Measurements from ENCODE around the gene KLHL3.

DNA sequence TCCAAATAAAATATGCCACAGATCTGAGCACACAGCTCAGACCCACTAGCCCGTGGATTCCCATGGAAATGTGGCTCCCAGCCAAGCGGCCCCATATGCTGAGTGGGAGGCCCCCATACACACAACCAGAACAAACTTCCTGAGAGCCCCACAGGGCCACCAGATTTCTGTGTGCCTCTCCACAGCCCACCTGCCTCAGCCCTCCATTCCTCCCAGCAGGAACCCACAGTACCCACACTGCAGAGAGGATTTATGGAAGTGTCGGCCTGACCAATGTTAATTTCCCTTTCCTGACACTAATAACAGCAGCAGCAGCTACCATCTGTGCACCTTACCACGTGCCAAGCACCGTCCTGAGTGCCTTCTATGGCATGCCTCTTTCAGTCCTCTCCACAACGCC lies 137.5 kb downstream of the KLHL3 start:
- TF ChIP-seq, protein P1, sequence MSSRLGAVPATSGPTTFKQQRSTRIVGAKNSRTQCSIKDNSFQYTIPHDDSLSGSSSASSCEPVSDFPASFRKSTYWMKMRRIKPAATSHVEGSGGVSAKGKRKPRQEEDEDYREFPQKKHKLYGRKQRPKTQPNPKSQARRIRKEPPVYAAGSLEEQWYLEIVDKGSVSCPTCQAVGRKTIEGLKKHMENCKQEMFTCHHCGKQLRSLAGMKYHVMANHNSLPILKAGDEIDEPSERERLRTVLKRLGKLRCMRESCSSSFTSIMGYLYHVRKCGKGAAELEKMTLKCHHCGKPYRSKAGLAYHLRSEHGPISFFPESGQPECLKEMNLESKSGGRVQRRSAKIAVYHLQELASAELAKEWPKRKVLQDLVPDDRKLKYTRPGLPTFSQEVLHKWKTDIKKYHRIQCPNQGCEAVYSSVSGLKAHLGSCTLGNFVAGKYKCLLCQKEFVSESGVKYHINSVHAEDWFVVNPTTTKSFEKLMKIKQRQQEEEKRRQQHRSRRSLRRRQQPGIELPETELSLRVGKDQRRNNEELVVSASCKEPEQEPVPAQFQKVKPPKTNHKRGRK (CRISPR knock-in tag; IDR thresholded peaks at IDR 0.05; ENCODE audit: borderline replicate concordance), result no peak
- TF ChIP-seq, protein P2, sequence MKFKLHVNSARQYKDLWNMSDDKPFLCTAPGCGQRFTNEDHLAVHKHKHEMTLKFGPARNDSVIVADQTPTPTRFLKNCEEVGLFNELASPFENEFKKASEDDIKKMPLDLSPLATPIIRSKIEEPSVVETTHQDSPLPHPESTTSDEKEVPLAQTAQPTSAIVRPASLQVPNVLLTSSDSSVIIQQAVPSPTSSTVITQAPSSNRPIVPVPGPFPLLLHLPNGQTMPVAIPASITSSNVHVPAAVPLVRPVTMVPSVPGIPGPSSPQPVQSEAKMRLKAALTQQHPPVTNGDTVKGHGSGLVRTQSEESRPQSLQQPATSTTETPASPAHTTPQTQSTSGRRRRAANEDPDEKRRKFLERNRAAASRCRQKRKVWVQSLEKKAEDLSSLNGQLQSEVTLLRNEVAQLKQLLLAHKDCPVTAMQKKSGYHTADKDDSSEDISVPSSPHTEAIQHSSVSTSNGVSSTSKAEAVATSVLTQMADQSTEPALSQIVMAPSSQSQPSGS (CRISPR knock-in tag; IDR thresholded peaks at IDR 0.05; ENCODE audit: borderline replicate concordance, low read depth), result no peak
- TF ChIP-seq, protein P3, sequence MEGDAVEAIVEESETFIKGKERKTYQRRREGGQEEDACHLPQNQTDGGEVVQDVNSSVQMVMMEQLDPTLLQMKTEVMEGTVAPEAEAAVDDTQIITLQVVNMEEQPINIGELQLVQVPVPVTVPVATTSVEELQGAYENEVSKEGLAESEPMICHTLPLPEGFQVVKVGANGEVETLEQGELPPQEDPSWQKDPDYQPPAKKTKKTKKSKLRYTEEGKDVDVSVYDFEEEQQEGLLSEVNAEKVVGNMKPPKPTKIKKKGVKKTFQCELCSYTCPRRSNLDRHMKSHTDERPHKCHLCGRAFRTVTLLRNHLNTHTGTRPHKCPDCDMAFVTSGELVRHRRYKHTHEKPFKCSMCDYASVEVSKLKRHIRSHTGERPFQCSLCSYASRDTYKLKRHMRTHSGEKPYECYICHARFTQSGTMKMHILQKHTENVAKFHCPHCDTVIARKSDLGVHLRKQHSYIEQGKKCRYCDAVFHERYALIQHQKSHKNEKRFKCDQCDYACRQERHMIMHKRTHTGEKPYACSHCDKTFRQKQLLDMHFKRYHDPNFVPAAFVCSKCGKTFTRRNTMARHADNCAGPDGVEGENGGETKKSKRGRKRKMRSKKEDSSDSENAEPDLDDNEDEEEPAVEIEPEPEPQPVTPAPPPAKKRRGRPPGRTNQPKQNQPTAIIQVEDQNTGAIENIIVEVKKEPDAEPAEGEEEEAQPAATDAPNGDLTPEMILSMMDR (IDR thresholded peaks at IDR 0.05), result no peak
- TF ChIP-seq, protein P4, sequence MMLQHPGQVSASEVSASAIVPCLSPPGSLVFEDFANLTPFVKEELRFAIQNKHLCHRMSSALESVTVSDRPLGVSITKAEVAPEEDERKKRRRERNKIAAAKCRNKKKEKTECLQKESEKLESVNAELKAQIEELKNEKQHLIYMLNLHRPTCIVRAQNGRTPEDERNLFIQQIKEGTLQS (CRISPR knock-in tag; conservative IDR thresholded peaks at IDR 0.05), result no peak
- TF ChIP-seq ETV6 (CRISPR knock-in tag; IDR thresholded peaks at IDR 0.05) (no peak), JUN (CRISPR knock-in tag; IDR thresholded peaks at IDR 0.05) (no peak), ZNF219 (CRISPR knock-in tag; IDR thresholded peaks at IDR 0.05; ENCODE audit: borderline replicate concordance) (no peak)
- TF ChIP-seq, protein P5, sequence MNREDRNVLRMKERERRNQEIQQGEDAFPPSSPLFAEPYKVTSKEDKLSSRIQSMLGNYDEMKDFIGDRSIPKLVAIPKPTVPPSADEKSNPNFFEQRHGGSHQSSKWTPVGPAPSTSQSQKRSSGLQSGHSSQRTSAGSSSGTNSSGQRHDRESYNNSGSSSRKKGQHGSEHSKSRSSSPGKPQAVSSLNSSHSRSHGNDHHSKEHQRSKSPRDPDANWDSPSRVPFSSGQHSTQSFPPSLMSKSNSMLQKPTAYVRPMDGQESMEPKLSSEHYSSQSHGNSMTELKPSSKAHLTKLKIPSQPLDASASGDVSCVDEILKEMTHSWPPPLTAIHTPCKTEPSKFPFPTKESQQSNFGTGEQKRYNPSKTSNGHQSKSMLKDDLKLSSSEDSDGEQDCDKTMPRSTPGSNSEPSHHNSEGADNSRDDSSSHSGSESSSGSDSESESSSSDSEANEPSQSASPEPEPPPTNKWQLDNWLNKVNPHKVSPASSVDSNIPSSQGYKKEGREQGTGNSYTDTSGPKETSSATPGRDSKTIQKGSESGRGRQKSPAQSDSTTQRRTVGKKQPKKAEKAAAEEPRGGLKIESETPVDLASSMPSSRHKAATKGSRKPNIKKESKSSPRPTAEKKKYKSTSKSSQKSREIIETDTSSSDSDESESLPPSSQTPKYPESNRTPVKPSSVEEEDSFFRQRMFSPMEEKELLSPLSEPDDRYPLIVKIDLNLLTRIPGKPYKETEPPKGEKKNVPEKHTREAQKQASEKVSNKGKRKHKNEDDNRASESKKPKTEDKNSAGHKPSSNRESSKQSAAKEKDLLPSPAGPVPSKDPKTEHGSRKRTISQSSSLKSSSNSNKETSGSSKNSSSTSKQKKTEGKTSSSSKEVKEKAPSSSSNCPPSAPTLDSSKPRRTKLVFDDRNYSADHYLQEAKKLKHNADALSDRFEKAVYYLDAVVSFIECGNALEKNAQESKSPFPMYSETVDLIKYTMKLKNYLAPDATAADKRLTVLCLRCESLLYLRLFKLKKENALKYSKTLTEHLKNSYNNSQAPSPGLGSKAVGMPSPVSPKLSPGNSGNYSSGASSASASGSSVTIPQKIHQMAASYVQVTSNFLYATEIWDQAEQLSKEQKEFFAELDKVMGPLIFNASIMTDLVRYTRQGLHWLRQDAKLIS (CRISPR knock-in tag; IDR thresholded peaks at IDR 0.05; ENCODE audit: borderline replicate concordance), result no peak
